GM12891 (cell line): ENCODE results near the gene ANO7.

Experiments
- POLR2A ChIP-seq: IDR thresholded peaks from 2 replicates; pipeline ENCODE4 v1.6.1; 2011; ENCODE audit warnings: low read depth, low read length, control low read depth
- POLR2AphosphoS5 ChIP-seq: IDR thresholded peaks from 2 replicates; pipeline ENCODE4 v1.6.1; 2011; ENCODE audit warnings: low read depth, low read length, control low read depth
- POU2F2 ChIP-seq: IDR thresholded peaks from 2 replicates; pipeline ENCODE4 v1.6.1; 2011; ENCODE audit warnings: low read depth, mild to moderate bottlenecking, control low read depth, low read length, moderate library complexity

DNA sequence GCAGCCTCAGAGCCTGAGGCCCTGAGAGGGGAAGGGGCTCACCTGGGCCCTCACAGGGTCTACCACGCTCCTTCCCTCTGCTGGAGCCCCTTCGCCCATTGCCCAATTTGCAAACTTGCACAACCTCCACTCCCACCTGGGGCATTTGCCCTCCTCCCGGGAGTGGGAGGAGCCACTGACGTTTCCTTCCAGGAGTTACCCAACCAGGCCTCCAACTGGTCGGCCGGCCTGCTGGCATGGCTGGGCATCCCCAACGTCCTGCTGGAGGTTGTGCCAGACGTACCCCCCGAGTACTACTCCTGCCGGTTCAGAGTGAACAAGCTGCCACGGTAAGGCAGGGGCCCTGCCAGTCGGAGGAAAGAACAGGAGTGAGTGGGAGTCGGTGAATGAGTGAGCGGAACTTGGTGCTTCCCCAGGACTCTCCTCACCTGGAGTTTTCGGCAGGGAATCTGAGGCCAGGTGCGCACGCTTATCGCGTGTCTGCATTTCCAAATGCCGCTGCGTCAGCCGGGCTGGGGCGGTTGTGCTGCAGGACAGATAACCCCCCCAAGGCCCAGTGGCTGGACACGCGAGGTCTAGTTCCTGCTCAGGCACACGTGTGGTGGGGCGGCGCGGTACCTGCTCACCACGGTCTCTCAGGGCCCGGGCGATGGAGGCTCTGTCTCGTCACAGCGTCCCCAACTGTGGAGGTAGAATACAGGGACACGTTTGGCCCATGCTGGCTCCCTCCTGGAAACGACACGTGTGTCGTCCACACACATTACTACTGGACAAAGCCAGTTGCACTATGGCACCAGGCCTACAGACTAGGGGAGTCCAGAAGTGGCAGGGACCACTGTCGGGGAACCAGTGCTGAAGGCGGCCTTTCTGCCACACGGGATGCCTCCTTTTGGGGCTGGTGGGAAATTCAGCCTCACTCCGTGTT, 11.7 kb downstream of the ANO7 start:
- no peak for TF ChIP-seq POU2F2
- no peak for TF ChIP-seq POLR2A
- no peak for TF ChIP-seq POLR2AphosphoS5
